Loucy (cell line): ENCODE data around the gene CNKSR3.

ENCODE experiments used
- H2AFZ ChIP-seq: fragments of 200-600 bp; sonication (generic); 2 replicates; pipeline ENCODE4 v1.6.0; 2016; ENCODE audit warnings: antibody characterized with exemption, mild to moderate bottlenecking, low read length, moderate library complexity
- H3F3A ChIP-seq: fragments of 200-600 bp; 2 replicates; pipeline ENCODE4 v1.6.0; 2016; ENCODE audit warnings: antibody characterized with exemption, low read depth, mild to moderate bottlenecking
- H3K27me3 ChIP-seq: fragments of 200-600 bp; sonication (generic); 2 replicates; pipeline ENCODE4 v1.6.1; 2014; ENCODE audit warnings: low read length, mild to moderate bottlenecking; ENCODE audit not compliant: insufficient read depth, poor library complexity, severe bottlenecking
- H3K36me3 ChIP-seq: fragments of 200-600 bp; sonication (generic); 2 replicates; pipeline ENCODE4 v1.6.1; 2016; ENCODE audit warnings: low read length; ENCODE audit not compliant: insufficient read depth
- H3K4me1 ChIP-seq: fragments of 200-600 bp; sonication (generic); 2 replicates; pipeline ENCODE4 v1.5.1; 2014; ENCODE audit warnings: low read length, mild to moderate bottlenecking; ENCODE audit not compliant: insufficient read depth, poor library complexity, severe bottlenecking
- H3K4me2 ChIP-seq: fragments of 200-600 bp; sonication (generic); 2 replicates; pipeline ENCODE4 v1.6.0; 2014; ENCODE audit warnings: antibody characterized with exemption, low read length, low read depth, mild to moderate bottlenecking; ENCODE audit not compliant: poor library complexity, severe bottlenecking
- H3K4me3 ChIP-seq: fragments of 200-600 bp; sonication (generic); 2 replicates; pipeline ENCODE4 v1.5.1; 2014; ENCODE audit warnings: low read length, mild to moderate bottlenecking, mixed read lengths; ENCODE audit not compliant: poor library complexity, severe bottlenecking
- H3K79me2 ChIP-seq: fragments of 200-600 bp; sonication (generic); 2 replicates; pipeline ENCODE4 v1.6.1; 2014; ENCODE audit warnings: low read length; ENCODE audit not compliant: insufficient read depth
- H3K9ac ChIP-seq: fragments of 200-600 bp; sonication (generic); 2 replicates; pipeline ENCODE4 v1.6.0; 2014; ENCODE audit warnings: mild to moderate bottlenecking, low read depth, low read length, moderate library complexity; ENCODE audit not compliant: poor library complexity, severe bottlenecking
- H3K9me2 ChIP-seq: fragments of 200-600 bp; sonication (generic); replicated peaks from 2 replicates; pipeline ENCODE4 v1.6.1; 2016; ENCODE audit warnings: low read depth, low read length, mixed read lengths
- H3K9me3 ChIP-seq: fragments of 200-600 bp; sonication (generic); 2 replicates; pipeline ENCODE4 v1.6.1; 2014; ENCODE audit warnings: mild to moderate bottlenecking, antibody characterized with exemption, low read length, low read depth; ENCODE audit not compliant: insufficient read depth
- H4K20me1 ChIP-seq: fragments of 200-600 bp; sonication (generic); 2 replicates; pipeline ENCODE4 v1.6.0; 2014; ENCODE audit warnings: antibody characterized with exemption, low read length, mild to moderate bottlenecking; ENCODE audit not compliant: insufficient read depth, poor library complexity, severe bottlenecking
- EZH2phosphoT487 ChIP-seq: fragments of 200-600 bp; IDR thresholded peaks from 2 replicates; pipeline ENCODE4 v1.6.1; 2018; ENCODE audit warnings: antibody characterized with exemption, mild to moderate bottlenecking, moderate library complexity, borderline replicate concordance
- TF ChIP-seq, protein P1 (sequence below): fragments of 200-600 bp; sonication (generic); conservative IDR thresholded peaks from 2 replicates; pipeline ENCODE4 v1.5.1; 2014; ENCODE audit warnings: mild to moderate bottlenecking, antibody characterized with exemption, low read length

The CNKSR3 gene

DNA sequence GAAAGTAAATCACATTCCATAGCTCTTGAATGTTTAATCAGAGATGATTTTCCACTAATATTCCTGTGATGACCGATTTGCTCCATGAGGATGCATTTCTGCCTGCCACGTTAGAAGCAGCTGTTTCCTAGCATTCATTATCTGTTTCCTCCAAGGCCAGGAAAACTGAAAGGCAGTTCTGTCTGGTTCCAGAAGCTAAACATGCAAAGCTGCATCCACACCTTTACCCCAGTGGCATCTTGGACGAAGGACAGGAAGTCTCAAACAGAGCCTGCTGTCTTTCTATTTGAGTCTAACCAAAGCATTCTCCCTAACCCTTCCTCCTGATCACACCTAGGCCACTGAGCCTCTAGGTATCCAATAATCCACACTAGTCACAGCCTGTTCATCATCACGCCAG lies 27.6 kb downstream of the CNKSR3 start:
- Histone ChIP-seq H3K9ac (no peak overlapping the region), H3K79me2 (no peaks in the 10 kb centered on the region)

DNA sequence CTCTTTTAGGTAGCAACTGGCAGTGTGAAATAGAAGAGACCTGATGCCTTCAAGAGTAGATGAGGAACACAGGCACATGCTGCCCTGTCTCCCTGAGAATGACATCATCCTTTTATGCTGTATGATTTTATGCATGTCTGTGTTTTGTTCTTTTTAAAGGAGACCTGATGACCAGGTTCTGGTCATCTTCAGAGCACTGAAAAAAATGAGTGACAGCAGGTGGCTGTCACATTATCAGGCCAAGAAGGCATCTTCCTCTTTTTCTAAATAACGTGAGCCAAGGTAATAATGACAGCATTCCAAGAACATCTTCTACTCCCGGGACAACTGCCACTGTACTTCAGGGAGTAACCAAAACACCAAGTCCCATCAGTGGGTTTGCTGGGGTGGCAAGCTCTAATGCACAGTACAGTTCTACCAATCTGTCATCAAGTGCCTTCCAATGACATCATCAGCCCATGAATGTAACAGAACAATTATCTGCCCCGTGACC lies 28.9 kb downstream of the CNKSR3 start:
- H3K9me2 ChIP-seq, result no peaks in the 10 kb centered on the region
- no peak overlapping the region for H3K4me2 ChIP-seq
- no peak overlapping the region for H3K4me3 ChIP-seq
- H3K9me3 ChIP-seq, result no peaks in the 10 kb centered on the region
- H3K4me1 ChIP-seq, result no peaks in the 10 kb centered on the region
- H3K36me3 ChIP-seq, result no peaks in the 10 kb centered on the region
- H3K27me3 ChIP-seq, result no peaks in the 10 kb centered on the region
- no peaks in the 10 kb centered on the region for H3K79me2 ChIP-seq
- no peaks in the 10 kb centered on the region for H3F3A ChIP-seq
- TF ChIP-seq, protein P1, sequence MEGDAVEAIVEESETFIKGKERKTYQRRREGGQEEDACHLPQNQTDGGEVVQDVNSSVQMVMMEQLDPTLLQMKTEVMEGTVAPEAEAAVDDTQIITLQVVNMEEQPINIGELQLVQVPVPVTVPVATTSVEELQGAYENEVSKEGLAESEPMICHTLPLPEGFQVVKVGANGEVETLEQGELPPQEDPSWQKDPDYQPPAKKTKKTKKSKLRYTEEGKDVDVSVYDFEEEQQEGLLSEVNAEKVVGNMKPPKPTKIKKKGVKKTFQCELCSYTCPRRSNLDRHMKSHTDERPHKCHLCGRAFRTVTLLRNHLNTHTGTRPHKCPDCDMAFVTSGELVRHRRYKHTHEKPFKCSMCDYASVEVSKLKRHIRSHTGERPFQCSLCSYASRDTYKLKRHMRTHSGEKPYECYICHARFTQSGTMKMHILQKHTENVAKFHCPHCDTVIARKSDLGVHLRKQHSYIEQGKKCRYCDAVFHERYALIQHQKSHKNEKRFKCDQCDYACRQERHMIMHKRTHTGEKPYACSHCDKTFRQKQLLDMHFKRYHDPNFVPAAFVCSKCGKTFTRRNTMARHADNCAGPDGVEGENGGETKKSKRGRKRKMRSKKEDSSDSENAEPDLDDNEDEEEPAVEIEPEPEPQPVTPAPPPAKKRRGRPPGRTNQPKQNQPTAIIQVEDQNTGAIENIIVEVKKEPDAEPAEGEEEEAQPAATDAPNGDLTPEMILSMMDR, result no peak
- no peak for TF ChIP-seq EZH2phosphoT487
- H3K9ac ChIP-seq, result no peak overlapping the region
- H2AFZ ChIP-seq, result no peak overlapping the region
- H4K20me1 ChIP-seq, result no peaks in the 10 kb centered on the region

More for the DNA sequence above, 27.6 kb downstream of the CNKSR3 start:
- Histone ChIP-seq H4K20me1 (no peaks in the 10 kb centered on the region), H3K4me2 (no peak overlapping the region), H3K4me1 (no peaks in the 10 kb centered on the region), H3K9me2 (no peaks in the 10 kb centered on the region), H3K9me3 (no peaks in the 10 kb centered on the region), H2AFZ (no peak overlapping the region), H3K36me3 (no peaks in the 10 kb centered on the region), H3K4me3 (no peak overlapping the region), H3F3A (no peaks in the 10 kb centered on the region), H3K27me3 (no peaks in the 10 kb centered on the region)
- TF ChIP-seq EZH2phosphoT487, result no peak
- TF ChIP-seq, protein P1, result no peak

DNA sequence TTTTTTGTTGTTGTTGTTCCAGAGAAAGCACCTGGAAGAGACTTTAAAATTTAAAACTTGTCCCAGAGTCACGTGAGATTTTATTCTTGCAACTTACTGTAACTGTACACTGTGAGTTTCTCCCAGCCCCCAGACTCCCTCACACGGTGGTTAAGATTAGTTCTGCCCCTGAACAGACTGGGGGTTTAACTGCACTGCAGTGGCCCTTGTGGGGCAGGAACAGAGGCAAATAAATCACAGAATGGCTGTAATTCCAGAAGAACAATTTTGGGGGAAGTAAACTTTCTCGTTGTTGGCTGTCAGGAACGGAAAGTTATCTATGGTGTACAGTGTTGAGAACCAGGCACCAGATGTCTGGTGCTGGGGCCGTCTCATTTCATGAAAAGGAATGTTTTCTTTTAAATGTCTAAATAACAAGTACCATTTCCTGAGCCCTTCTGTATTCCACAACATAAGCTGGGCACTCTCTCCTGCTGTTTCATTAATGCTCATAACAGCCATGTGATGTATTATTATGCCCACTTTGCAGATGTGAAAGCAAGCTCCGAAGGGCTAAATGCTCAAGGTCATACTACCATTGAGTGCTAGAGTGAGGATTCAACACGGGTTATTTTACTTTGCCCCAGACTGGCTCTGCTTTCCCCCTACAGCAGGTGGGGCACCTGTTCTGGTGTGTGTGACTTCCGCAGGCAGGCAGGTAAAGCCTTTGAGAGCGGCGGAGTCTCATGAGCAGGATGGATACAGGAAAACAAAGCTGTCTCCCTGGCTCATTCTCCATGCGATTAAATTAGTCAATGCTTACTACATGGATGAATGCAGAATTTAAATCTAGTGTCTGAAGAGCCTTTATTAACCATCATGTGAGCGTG lies 30.5 kb downstream of the CNKSR3 start:
- Histone ChIP-seq H3K27me3 (no peaks in the 10 kb centered on the region), H3K9ac (no peak overlapping the region), H3K4me2 (no peak overlapping the region), H3K4me1 (no peaks in the 10 kb centered on the region), H3K9me3 (no peaks in the 10 kb centered on the region), H3K4me3 (no peak overlapping the region), H3K36me3 (no peaks in the 10 kb centered on the region), H3K9me2 (no peaks in the 10 kb centered on the region), H4K20me1 (no peaks in the 10 kb centered on the region), H3F3A (no peaks in the 10 kb centered on the region), H3K79me2 (no peaks in the 10 kb centered on the region), H2AFZ (no peak overlapping the region)
- TF ChIP-seq, protein P1, result no peak
- no peak for TF ChIP-seq EZH2phosphoT487
